Tibial nerve (tissue), 3 donors: ENCODE results near the gene KCNK2.
A peak's percentile ranks its signal among the peaks of the same experiment; 100 is the strongest.

Experiments used
- POLR2A ChIP-seq, 2 donors: fragments of 450-650 bp; IDR thresholded peaks; one replicate each; pipeline ENCODE4 v1.6.1; 2017; ENCODE audit warnings: antibody characterized with exemption in 2 of 2, mild to moderate bottlenecking in 2 of 2, moderate library complexity in 2 of 2
- TF ChIP-seq, protein P1 (sequence below), 5 experiments: fragments of 200-600 bp in 3 of 5; fragments of 450-650 bp in 2 of 5; sonication (generic) in 3 of 5; IDR thresholded peaks; one replicate each; pipeline ENCODE4 v1.5.1; 2016 to 2019; ENCODE audit warnings: antibody characterized with exemption in 5 of 5, mild to moderate bottlenecking in 3 of 5, moderate library complexity in 2 of 5

DNA sequence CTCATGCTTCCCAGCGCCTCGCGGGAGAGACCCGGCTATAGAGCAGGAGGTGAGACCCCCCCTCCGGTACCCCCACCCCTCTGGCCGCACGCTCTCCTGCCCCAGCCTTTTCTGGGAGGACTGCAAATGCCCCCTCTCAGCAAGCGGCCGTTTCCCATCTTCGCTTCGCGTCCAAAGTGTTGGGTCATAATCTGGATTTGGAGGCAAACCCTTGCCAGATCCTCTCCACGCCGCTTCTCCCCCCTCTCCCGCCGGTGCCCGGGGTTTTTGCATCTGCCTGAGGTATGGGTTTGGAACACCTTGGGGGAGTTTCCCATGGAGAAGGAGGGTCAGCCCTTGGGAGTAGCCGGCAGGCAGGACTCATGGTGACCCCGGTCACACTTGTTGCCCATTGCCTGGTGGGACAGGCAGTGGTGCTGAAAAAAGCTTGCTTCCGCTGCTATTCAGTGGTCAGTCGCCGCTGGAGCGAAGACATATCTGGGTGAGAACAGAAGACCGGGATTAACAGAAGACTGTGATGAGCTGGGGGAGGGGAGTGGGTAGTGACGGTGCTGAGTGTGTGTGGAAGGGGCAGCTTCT is 935 bp downstream of the KCNK2 start:
- TF ChIP-seq, protein P1, sequence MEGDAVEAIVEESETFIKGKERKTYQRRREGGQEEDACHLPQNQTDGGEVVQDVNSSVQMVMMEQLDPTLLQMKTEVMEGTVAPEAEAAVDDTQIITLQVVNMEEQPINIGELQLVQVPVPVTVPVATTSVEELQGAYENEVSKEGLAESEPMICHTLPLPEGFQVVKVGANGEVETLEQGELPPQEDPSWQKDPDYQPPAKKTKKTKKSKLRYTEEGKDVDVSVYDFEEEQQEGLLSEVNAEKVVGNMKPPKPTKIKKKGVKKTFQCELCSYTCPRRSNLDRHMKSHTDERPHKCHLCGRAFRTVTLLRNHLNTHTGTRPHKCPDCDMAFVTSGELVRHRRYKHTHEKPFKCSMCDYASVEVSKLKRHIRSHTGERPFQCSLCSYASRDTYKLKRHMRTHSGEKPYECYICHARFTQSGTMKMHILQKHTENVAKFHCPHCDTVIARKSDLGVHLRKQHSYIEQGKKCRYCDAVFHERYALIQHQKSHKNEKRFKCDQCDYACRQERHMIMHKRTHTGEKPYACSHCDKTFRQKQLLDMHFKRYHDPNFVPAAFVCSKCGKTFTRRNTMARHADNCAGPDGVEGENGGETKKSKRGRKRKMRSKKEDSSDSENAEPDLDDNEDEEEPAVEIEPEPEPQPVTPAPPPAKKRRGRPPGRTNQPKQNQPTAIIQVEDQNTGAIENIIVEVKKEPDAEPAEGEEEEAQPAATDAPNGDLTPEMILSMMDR (IDR thresholded peaks at IDR 0.05), result no peak
- TF ChIP-seq POLR2A (IDR thresholded peaks at IDR 0.05), result peak in 1 of 2 donors; percentile 18
